ENCODE data around the gene CTSH. TPM values are rescaled to one million over a fixed set of nuclear protein-coding genes. Genes with fewer than 3 reads are reported as not detected.

The CTSH gene
- total RNA-seq, 1 donor from 2014 or later, result 112 TPM

GRCh38 chr15:78981532-78982313 lies 36.9 kb upstream of the CTSH start:
- H3K36me3 ChIP-seq, result no peaks in the 10 kb centered on the region
- no peak overlapping the region for H3K27ac ChIP-seq
- H3K27me3 ChIP-seq, result no peaks in the 10 kb centered on the region
- no peak for DNase-seq (ENCODE audit: low spot score in 2 of 2)
- H3K4me3 ChIP-seq, result no peak overlapping the region
- H3K4me1 ChIP-seq, result no peaks in the 10 kb centered on the region
- TF ChIP-seq CTCF (IDR thresholded peaks at IDR 0.05), result no peak
- H3K9me3 ChIP-seq, result no peaks in the 10 kb centered on the region
- intact Hi-C loops (cut with DNase I), result loop anchor here (10.0 kb wide), 1 partner anchor 227 kb away; no protein-coding TSS in a partner anchor

- peak in 1 of 2 donors; percentile 73 for DNase-seq (ENCODE audit: low spot score in 2 of 2)
- intact Hi-C loops (cut with DNase I), result loop anchor here (2.0 to 10.0 kb wide), 2 partner anchors 65 to 225 kb away; no protein-coding TSS in a partner anchor
- H3K27ac ChIP-seq, result no peak overlapping the region
- no peak overlapping the region for H3K4me3 ChIP-seq
- no peaks in the 10 kb centered on the region for H3K36me3 ChIP-seq
- no peaks in the 10 kb centered on the region for H3K27me3 ChIP-seq
- H3K9me3 ChIP-seq, result no peaks in the 10 kb centered on the region
- no peaks in the 10 kb centered on the region for H3K4me1 ChIP-seq
- peak in 2 of 3 experiments; percentile 44 to 63 for TF ChIP-seq CTCF (IDR thresholded peaks at IDR 0.05)
These were observed 34.8 kb upstream of the CTSH start for GRCh38 chr15:78979456-78980320.

GRCh38 chr15:78978601-78979179 lies 33.8 kb upstream of the CTSH start:
- TF ChIP-seq CTCF (IDR thresholded peaks at IDR 0.05), result no peak
- Histone ChIP-seq H3K27me3 (no peaks in the 10 kb centered on the region), H3K27ac (no peak overlapping the region), H3K4me3 (no peak overlapping the region), H3K4me1 (no peaks in the 10 kb centered on the region), H3K9me3 (no peaks in the 10 kb centered on the region), H3K36me3 (no peaks in the 10 kb centered on the region)
- intact Hi-C loops (cut with DNase I), result loop anchor here (2.0 kb wide), 1 partner anchor 64 kb away; no protein-coding TSS in a partner anchor
- DNase-seq (ENCODE audit: low spot score in 2 of 2), result no peak

- Histone ChIP-seq H3K27me3 (no peaks in the 10 kb centered on the region), H3K4me3 (no peak overlapping the region), H3K9me3 (no peaks in the 10 kb centered on the region), H3K27ac (no peak overlapping the region), H3K36me3 (no peaks in the 10 kb centered on the region), H3K4me1 (no peaks in the 10 kb centered on the region)
- intact Hi-C loops (cut with DNase I), result loop anchor here (2.0 kb wide), 1 partner anchor 63 kb away; no protein-coding TSS in a partner anchor
- no peak for TF ChIP-seq CTCF (IDR thresholded peaks at IDR 0.05)
- DNase-seq (ENCODE audit: low spot score in 2 of 2), result no peak
These were observed 32.9 kb upstream of the CTSH start for GRCh38 chr15:78977591-78978347.

GRCh38 chr15:78977091-78977571 lies 32.3 kb upstream of the CTSH start:
- H3K27me3 ChIP-seq, result no peaks in the 10 kb centered on the region
- H3K36me3 ChIP-seq, result no peaks in the 10 kb centered on the region
- intact Hi-C loops (cut with DNase I), result no loop called here
- H3K4me1 ChIP-seq, result no peaks in the 10 kb centered on the region
- no peaks in the 10 kb centered on the region for H3K9me3 ChIP-seq
- no peak for TF ChIP-seq CTCF (IDR thresholded peaks at IDR 0.05)
- no peak overlapping the region for H3K4me3 ChIP-seq
- DNase-seq (ENCODE audit: low spot score in 2 of 2), result no peak
- no peak overlapping the region for H3K27ac ChIP-seq
